Activated T-helper 1 cell treated with anti-CD3 and anti-CD28 coated beads, Interleukin-2, amount 50 U/mL, for 16 hours (primary cell): ENCODE results near the gene HOTAIR.

ENCODE experiments used
- DNase-seq, 2 donors: peaks; one replicate each; pipeline ENCODE4 v3.0.0-alpha.2; 2020; ENCODE audit warnings: low read depth in 1 of 2, low spot score in 1 of 2

HOTAIR gene

DNA sequence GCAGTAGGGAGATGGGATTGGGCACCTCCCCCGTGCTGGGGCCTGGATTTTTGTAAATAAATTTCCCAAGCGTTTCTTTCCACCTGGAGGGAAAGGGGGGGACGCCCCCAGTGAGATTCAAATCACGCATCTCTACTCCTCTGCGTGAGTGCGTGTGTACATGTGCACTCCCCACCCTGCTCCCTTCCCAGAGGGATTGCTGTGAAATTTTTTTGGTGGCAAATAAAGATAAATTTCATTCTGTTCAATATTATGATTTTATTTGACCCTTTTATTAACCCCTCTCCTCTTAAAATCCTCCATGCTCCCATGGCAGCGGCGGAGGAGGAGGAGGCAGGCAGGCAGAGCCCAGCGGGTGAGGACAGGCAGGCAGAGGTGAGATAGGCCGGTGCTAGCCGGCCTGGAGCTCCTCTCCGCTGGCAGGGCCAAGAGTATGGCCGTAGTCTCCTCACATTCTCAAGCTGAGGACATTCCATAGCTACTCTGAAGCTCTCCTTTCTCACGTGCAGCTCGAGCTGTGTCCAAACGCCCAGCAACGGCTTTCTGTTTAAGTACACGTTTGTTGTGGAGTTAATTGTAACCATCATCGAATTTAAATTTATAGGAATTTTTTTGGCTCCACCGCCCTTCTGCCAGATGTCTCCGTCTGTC is 1.5 kb upstream of the HOTAIR start:
- no peak for DNase-seq

DNA sequence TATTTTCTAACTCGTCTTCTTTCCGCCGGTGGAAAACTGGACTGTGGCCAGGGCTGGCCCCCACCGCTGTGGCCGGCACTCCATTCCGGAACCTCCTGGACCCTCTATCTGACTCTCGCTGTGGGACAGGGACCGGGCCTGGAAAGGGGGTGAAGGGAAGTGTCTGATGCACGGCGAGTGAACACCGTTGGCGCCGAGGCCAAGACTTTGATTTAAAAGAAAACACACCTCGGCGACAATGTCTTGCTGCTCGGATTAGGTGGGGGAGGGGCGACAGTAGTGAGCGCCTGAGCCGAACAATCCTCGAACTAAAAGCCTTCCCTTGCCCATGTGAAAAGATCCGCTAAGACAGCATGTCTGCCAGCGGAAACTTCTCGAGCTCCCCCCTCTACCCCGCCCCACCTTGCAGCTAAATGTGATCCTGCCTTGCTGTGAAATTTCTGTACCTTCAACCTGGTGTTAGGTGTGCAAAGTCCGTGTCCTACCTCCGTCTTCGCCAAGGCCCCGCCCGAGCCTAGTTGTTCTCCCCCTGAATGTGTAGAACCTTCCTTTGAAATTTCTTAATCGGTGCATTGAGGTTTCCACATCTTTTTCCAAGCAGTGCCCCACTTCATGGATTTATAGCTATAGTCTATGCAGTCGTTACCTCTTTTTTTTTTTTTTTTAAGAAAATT is 862 bp upstream of the HOTAIR start:
- no peak for DNase-seq

DNA sequence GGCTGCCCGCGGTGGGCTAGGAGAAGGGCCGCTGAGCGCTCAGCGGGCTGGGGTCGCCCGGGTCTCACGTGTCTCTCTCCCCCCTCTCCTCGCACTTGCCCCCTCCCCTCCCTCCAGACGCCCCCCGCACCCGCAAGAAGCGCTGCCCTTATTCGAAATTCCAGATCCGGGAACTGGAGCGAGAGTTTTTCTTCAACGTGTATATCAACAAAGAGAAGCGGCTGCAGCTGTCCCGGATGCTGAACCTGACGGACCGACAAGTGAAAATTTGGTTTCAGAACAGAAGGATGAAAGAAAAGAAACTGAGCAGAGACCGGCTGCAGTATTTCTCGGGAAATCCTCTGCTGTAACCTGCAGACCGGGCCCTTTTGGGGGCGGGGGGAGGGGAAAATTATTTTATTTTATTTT is 314 bp upstream of the HOTAIR start:
- DNase-seq, result no peak

DNA sequence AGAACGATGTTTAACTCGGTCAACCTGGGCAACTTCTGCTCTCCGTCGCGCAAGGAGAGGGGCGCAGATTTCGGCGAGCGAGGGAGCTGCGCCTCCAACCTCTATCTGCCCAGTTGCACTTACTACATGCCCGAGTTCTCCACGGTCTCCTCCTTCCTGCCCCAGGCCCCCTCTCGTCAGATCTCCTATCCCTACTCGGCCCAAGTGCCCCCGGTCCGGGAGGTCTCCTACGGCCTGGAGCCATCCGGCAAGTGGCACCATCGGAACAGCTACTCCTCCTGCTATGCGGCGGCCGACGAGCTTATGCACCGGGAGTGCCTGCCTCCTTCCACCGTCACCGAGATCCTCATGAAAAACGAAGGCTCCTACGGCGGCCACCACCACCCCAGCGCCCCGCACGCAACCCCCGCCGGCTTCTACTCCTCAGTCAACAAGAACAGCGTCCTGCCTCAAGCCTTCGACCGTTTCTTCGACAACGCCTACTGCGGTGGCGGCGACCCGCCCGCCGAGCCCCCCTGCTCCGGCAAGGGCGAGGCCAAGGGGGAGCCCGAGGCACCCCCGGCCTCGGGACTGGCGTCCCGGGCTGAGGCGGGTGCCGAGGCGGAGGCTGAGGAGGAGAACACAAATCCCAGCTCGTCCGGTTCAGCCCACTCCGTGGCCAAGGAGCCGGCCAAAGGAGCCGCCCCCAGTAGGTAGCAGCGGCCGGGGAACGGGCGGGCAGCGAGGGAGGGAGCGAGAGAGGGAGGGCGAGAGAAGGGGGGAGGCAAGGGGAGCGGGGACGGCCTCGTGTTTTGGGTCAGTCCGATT is 1.3 kb downstream of the HOTAIR start:
- no peak for DNase-seq

DNA sequence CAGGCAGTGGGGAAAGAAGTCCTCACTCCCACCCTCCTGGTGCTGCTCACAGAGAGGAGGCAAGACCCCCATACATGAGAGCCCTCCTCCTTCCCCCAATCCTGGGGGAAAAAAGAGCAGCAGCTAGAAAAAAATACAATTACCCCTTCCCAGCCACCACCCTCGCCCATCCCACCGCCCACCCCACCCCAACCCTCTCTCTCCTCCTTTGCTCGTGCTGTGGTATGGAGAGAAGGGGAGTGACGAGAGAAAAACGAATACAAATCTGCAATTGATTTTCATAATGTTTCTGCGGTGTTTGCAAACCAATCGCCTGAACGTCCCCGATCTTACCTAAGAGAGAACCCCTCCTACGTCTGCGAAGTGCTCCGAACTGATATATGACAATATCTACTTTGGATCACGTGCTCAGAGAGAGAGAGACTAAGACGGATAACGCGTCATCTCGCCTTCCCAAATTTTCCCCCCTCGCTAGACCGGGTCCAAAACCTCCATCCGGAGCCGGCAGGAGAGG is 2.0 kb downstream of the HOTAIR start, which contains the start of gene HOXC11:
Gene HOXC11, plus strand, starts transcription at position 405 of the 514 bp plus-strand sequence. CDS start 116 bp downstream, outside the sequence.
- no peak for DNase-seq

DNA sequence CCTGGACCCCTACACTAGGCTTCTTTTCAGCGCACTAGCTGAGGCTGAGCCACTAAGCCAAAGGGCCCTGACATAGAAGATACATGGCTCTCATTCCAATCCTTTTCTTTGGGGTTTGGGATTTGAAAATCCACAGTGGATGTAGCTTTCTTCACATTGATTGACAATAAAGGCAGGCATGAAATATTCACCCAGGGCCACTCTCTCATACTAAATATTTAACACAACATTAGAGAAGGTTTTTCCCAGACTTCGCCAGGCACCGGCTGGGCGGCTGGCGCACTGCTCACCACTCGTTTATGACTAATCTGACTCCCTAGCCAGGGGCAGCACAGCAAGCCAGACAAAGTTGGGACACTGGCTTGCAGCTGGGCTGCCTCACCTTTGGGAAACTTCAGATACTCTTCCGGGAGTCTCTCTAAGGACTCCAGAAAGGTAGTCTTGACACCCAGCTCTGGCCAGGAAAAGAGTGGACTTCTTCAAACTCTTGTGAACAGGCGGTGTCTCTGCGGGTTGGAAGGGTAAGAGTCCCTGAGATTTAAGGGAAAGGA is 2.5 kb downstream of the HOTAIR start:
- no peak for DNase-seq

DNA sequence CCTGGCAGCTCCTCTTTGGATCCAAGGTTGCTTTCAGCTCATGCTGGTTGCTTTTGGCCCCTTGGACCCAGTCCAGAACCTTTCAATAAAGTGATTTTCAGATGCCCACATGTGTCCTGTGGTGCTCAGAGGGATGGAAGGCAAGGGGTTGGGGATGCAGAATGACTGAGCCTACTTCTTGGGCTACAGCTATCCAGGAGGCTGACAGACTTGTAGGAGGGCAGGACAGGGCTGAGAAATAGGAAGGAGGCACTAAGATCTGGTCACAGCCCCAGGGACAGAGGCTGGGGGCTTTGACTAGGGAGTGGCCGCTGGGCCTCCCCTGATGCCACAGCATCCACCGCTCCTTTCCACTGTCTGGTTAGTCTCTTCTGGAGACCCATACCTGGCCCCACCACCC is 3.1 kb downstream of the HOTAIR start:
- DNase-seq, result no peak

DNA sequence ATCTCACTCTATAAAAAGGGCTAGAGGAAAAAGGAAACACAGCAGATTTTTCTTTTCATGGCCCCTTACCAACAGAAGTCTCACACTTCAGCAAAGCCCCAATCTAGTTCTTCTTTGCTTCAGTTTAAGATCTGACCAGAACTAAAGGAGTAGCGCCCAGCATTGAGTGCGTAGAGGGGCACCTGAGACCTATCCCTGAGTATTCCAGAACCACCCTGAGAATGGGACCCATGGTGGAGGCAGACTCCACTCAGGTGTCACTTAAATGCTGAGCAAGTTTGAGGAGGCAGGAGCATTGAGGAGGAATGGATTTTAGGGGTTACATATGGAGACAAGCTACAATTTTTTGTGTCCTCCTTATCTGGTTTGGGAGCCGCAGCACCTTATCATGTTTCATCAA is 3.6 kb downstream of the HOTAIR start:
- DNase-seq, result no peak

DNA sequence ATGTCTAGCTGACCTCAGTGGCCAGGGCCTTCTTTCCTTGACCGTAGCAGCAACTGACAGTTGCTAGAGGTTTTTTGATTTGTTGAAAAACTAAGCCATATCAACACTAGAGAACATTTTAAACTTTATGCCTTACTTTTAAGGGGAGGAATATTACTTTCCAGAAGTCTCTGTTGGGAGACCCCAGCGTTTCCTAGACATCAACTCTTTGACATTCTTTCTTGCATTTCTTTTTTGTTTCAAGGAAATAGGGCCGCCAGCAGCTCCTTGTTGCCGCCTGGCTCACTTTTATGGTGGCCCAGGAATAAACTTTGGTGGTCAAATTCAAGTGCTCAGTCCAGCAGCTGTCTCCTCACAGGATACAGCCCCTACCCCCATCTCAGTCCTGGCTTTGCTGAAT is 4.3 kb downstream of the HOTAIR start:
- DNase-seq, result no peak

DNA sequence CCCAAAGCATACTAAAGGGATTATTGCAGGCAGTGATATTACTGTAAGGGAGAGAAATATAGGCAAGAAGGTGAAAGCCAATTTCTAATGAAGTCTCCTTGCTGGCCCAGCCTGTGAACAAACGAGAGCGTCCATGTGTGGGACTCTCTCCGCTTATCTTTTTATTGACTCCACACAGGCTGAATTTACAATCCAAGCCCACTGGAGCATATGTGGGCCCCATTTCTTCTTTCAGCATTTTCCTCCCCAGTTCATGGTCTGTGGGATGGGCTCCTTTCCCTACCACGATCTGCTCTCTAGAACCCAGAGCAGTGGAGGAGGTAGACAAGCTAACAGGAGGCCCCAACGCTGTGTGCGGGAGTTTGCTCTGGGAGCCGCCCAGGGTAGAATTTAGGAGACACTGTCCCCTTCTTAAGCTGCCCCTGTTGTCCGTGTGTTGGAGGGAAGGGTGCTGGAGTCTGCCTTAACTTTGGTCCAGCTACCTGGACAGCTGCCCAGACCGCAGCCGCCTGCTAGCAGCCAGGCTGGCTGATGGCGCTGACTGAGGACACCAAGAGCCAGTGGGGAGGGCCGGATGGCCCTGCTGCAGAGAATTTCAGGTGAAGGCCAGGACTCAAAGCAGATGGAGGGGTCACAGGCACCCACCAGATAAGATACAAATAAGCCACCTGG is 5.0 kb downstream of the HOTAIR start:
- no peak for DNase-seq

DNA sequence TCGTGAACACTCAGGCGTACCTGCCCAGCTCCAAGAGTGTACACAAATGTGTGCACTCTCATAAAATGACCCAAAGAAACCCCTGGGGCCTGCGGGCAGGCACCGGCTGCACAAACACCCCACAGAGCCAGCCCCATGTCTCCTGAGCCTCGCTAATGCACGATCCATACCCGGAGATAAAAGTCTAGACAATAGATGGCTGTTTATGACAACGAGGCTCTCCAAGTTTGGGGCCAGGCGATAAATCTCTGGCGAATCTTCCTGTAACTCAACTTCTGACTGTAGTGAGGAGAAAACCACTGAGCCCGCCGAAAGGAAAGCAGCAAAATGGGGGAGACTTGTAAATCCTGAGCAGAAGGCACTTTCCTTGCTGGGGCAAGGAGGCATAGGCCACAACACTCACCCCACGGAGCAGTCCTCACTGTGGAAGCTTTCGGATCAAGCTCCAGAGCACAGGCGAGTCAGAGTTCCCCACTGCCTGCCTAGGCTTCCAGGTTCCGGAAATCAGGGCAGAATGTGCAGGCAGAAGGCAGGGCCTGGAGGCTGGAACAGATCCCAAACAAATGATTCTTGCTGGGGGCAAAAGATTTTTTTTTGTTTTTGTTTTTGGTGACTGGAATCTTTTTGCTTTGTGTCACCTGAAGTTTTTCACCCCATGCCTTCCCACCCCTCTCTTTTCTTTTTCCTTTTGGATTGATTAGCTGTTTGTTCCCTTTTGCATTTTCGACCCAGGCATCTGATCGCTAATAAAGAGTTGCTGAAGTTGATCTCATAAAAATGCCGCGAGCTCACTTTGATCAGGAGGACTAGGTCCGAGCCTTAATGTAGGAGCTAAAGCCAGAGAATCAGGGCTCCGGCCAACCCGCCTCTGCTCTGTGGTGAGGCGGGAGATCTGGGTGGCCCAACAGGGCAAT is 6.3 kb downstream of the HOTAIR start:
- DNase-seq, result no peak

DNA sequence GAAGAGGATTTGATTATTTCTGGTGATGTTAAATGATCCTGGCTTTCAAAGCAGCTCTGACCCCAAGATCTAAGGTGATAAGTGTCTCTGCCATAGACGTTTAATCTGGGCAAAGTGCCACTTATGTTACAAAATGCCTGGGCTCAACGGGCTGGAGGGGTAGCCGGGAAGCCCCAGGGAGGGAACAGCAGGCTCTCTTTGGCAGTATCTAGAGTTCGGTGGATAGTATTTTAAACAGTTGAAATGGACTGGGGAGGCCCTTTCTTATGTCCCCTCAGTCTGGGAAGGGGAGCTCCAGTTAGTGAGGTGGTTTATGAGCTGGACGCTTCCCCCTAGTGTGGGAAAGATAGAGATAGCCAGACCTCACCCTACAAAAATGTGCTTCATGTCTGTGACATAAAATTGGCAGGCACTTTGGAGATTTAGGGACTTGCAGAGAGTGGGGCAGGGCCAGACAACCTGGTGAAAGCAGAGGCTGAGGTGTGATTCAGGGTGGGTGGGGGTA is 7.3 kb downstream of the HOTAIR start:
- DNase-seq, result no peak

DNA sequence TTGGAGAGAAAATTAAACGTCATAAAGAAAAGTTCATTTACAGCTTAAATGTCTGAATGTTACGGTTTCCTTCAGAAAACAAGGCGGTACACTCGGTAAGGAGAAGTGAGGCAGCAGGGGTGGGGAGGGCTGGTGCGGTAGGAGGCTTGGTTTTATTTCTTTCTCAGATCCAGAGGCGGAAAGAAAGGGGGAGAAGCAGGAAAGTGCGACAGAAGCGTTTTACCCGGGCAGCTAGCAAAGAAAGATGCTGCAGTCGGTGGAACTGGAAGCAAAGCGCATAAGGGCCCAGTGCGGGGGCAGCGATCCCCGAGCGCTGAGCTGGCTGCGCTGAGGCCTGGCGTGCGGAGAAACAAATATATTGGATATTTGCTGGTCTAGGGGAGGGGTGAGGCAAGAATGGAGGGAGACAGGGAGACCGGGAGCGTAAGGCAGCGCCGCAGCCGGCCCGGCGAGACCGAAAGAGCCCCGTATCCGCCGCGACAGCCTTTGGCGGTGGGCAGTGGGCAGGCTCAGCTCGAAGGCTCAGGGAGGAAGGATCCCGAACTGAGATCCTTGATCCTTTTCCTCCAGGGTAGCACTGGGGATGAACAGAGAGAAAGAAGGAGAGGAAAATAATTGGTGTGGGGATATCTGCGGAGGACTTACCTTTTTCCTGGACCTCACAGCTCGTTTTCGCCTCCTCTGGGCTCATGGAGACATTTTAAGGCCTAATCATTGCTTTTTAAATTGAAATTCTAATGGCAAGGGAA is 8.2 kb downstream of the HOTAIR start:
- no peak for DNase-seq

DNA sequence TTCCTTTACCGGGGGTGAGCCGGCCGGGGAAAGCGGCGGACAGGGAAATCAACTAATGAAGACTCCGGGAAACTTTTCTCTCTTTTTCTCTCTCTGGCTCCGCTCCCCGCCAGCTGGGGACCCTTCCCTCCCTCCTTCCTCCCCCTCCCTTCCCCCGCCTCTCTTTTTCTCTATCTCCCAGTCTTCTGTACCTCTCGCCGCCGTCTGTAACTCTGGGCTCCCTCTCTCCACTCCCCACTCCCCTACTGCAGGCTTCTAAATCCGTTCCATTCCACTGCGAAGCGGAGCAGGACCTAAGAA is 8.7 kb downstream of the HOTAIR start:
- DNase-seq, result no peak

DNA sequence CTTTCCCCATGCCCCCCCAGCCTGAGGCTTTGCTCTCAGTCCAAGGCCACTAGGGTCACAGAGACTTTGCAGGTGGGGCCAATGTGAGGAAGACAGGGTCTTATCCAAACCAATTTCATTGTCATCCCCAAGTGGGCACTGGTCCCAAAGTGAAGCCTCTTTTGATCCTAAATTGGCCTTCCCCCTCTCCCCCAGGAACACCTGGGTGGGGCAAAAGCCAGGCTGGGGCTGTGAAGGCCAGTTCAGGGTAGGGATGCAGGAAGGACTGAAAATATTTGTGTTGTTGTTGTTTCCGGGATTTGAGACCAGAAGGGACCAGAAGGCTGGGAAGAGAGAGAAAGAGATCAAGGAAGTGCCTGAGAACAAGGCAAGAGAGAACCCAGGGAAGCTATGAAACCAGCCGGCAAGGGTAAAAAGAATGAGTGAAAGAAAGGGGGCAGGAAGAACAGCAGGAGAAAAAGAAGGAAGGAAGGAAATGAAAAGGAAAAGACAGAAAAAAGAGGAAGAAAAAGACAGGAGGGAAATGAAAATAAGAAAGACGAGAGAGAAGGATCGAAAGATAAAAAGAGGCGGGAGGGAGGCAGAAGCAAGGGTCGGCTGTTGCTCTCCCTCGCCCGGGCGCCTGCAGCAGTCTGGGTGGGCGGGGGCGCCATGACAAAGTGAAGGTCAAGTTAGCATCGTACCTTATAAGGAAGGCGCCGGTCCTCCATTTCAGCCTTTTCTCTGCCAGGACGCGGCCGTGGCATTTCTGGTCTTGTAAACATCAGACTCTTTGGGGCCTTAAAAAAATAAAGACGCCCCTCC is 9.3 kb downstream of the HOTAIR start:
- no peak for DNase-seq

DNA sequence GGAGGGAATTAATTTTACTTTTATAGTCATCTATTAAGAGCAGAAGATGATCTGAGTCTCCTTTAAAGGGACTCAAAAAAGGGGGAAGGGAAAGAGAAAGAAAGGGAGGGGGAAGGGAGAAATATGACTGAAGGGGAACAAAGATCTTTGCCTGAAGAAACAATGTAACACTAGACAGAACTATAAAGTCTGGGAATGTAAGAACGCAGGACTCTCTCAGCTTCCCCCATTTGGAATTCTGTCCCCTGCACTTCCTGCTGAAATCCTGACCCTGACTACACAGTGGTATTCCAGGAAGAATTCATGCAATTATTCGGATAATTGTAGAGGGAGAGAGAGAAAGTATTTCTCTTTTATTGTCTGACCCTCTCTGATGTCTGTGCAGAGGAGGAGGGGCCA is 10.4 kb downstream of the HOTAIR start:
- no peak for DNase-seq

DNA sequence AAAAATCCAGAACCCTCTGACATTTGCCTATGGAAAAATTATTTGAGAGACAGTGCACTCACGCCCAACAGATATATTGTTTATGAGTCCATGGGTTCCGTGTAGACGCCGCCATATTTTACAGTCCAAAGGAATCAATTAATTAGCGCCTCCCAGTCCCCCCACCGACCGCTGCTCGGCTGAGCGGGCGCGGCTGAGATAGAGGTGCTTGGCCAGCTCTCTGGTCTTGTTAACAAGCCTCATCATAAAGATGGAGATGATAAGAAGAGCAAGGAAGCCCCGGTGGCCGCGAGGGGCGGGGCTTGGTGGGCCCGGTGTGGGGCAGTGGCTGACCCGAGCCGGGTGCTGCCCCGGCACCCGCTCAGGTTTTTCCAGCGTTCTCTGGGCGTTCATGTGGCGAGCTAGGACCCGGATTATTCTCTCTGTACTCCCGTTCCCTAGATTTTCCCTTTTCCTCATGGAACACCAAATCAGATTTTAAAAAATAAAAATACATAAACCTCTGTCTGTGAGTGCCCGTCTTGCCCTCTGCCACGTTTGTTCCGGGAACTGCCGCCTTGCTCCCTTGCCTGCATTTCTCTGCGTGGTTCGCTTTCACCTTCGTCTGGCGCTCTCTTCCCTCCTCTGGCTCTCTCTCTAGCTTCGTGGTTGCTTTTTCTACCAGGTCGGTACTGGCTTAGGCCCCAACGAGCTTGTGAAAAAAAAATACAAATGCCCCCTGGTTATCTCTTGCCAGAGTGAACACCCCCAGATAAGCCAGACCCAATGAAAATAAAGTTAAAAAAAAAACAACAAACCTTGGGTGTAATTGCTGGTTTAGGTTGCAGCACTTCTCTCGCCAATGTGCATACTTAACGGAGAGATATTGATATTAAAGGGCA is 11.1 kb downstream of the HOTAIR start:
- no peak for DNase-seq

DNA sequence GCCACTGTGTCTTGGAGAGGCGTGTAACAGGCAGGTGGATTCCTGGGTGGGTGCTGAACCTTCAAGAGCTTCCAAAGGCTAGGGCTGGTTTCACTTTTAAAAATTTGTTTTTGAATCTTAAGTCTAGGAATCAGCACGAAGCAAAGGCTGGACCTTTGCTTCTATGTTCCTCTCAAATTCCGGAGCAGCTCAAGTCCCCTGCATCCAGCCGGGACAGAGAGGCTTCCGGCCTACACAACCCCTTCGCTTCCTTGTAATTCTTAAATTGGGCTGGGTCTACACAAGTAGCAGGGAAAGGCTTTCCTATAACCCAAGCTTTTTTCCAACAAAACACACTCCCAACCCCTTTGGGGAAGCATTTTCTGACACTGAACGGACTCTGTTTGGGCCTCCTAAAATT is 11.7 kb downstream of the HOTAIR start:
- no peak for DNase-seq
